Stimulated activated naive CD8-positive, alpha-beta T cell treated with anti-CD3 and anti-CD28 coated beads, Interleukin-15, Interleukin-2, amounts not matched to agents 100 ng/mL and 50 ng/mL, for 24 hours (primary cell): ENCODE results near the gene SLC43A3.

ENCODE experiments used
- H3K27ac Mint-ChIP-seq: one replicate; pipeline ENCODE4 v1.8.0; 2021; ENCODE audit warnings: mild to moderate bottlenecking, mixed read lengths
- H3K27me3 Mint-ChIP-seq: one replicate; pipeline ENCODE4 v1.8.0; 2021; ENCODE audit warnings: mixed read lengths
- H3K36me3 Mint-ChIP-seq: one replicate; pipeline ENCODE4 v1.8.0; 2021; ENCODE audit warnings: low read depth, mixed read lengths
- H3K4me1 Mint-ChIP-seq: one replicate; pipeline ENCODE4 v1.8.0; 2021; ENCODE audit warnings: low read depth, mixed read lengths
- H3K4me3 Mint-ChIP-seq: one replicate; pipeline ENCODE4 v1.8.0; 2021; ENCODE audit warnings: mild to moderate bottlenecking, mixed read lengths
- H3K9me3 Mint-ChIP-seq: one replicate; pipeline ENCODE4 v1.8.0; 2021; ENCODE audit warnings: mixed read lengths

SLC43A3 gene

GRCh38 chr11:57358543-57358961, 68.4 kb downstream of the SLC43A3 start:
- H3K4me3 Mint-ChIP-seq, result no peak overlapping the region
- no peak overlapping the region for H3K27ac Mint-ChIP-seq
- H3K9me3 Mint-ChIP-seq, result no peaks in the 10 kb centered on the region
- H3K4me1 Mint-ChIP-seq, result no peaks in the 10 kb centered on the region
- peaks cover 20% of the 10 kb centered on the region for H3K27me3 Mint-ChIP-seq
- no peaks in the 10 kb centered on the region for H3K36me3 Mint-ChIP-seq

GRCh38 chr11:57357856-57358255, 69.1 kb downstream of the SLC43A3 start:
- no peaks in the 10 kb centered on the region for H3K36me3 Mint-ChIP-seq
- H3K9me3 Mint-ChIP-seq, result no peaks in the 10 kb centered on the region
- H3K4me3 Mint-ChIP-seq, result no peak overlapping the region
- H3K27ac Mint-ChIP-seq, result no peak overlapping the region
- no peaks in the 10 kb centered on the region for H3K4me1 Mint-ChIP-seq
- peaks cover 15% of the 10 kb centered on the region for H3K27me3 Mint-ChIP-seq

GRCh38 chr11:57357310-57357709, 69.6 kb downstream of the SLC43A3 start:
- H3K27ac Mint-ChIP-seq, result no peak overlapping the region
- peaks cover 15% of the 10 kb centered on the region for H3K27me3 Mint-ChIP-seq
- no peak overlapping the region for H3K4me3 Mint-ChIP-seq
- H3K4me1 Mint-ChIP-seq, result no peaks in the 10 kb centered on the region
- no peaks in the 10 kb centered on the region for H3K36me3 Mint-ChIP-seq
- no peaks in the 10 kb centered on the region for H3K9me3 Mint-ChIP-seq
